IMR-90 (cell line): ENCODE results near the gene SLC22A31. TPM values are rescaled to one million over a fixed set of nuclear protein-coding genes. Genes with fewer than 3 reads are reported as not detected.

Source experiments
- POLR2A ChIP-seq: IDR thresholded peaks from 2 replicates; pipeline ENCODE4 v1.6.1; 2012; ENCODE audit warnings: mild to moderate bottlenecking, low read depth, low read length
- polyA plus RNA-seq, 3 experiments: library from polyadenylated mRNA; depleted of rRNA; stranded (reverse); fragments of >200 nt; gene quantifications; 2 replicates each; pipeline ENCODE4 v1.2.3, GENCODE V29; 2012; ENCODE audit warnings: low replicate concordance in 1 of 3
- total RNA-seq: library from RNA; depleted of rRNA; stranded (reverse); fragments of >200 nt; gene quantifications from 2 replicates; pipeline ENCODE4 v1.2.3, GENCODE V29; 2012; rRNA removed

SLC22A31 gene
- total and polyA plus RNA-seq, 2 of the 4 experiments (the other 2 are of a cell fraction) = 0.18 to 5.5 TPM

- no peak for TF ChIP-seq POLR2A
Observed at GRCh38 chr16:89146211-89147005, 53.9 kb downstream of the SLC22A31 start (continued).

Other genes with a start within 250 kb of the SLC22A31 start
- not detected in 2 replicates for gene CBFA2T3, start 223.3 kb downstream of the SLC22A31 start, total RNA-seq
- not detected in 2 replicates for gene CBFA2T3, start 223.3 kb downstream of the SLC22A31 start, polyA plus RNA-seq (2012; rRNA removed)
- 9.5 and 10.6 TPM in 2 replicates for gene ACSF3, start 106.7 kb downstream of the SLC22A31 start, total RNA-seq
- 14.2 and 14.8 TPM in 2 replicates for gene ACSF3, start 106.7 kb downstream of the SLC22A31 start, polyA plus RNA-seq (2012; rRNA removed)
- 0.18 and 0.28 TPM in 2 replicates for gene CDH15, start 28.8 kb downstream of the SLC22A31 start, total RNA-seq
- gene CDH15, start 28.8 kb downstream of the SLC22A31 start, polyA plus RNA-seq (2012; rRNA removed) = 0.62 and 0.65 TPM in 2 replicates
- gene ZNF778, start 17.2 kb upstream of the SLC22A31 start, total RNA-seq = 8.3 and 9.9 TPM in 2 replicates
- gene ZNF778, start 17.2 kb upstream of the SLC22A31 start, polyA plus RNA-seq (2012; rRNA removed) = 4.1 and 5.6 TPM in 2 replicates